Dendritic cell treated with granulocyte-macrophage colony-stimulating factor and Interleukin-4, amounts not matched to agents 40 ng/mL and 50 ng/mL, for 4 days (primary cell): Measurements from ENCODE around the gene NUBPL.
"Not testable (repeated sequence)": the region's sequence is repeated elsewhere in the genome, so short reads cannot be mapped to it uniquely, and the experiment has no call there.

Source experiments
- H3K27ac Mint-ChIP-seq: one replicate; pipeline ENCODE4 v1.8.0; 2022; ENCODE audit warnings: mild to moderate bottlenecking, mixed read lengths
- H3K27me3 Mint-ChIP-seq: one replicate; pipeline ENCODE4 v1.8.0; 2022; ENCODE audit warnings: mild to moderate bottlenecking, mixed read lengths
- H3K36me3 Mint-ChIP-seq: one replicate; pipeline ENCODE4 v1.8.0; 2022; ENCODE audit warnings: low read depth, mixed read lengths
- H3K4me1 Mint-ChIP-seq: one replicate; pipeline ENCODE4 v1.8.0; 2022; ENCODE audit warnings: low read depth, mixed read lengths
- H3K4me3 Mint-ChIP-seq: one replicate; pipeline ENCODE4 v1.8.0; 2022; ENCODE audit warnings: mild to moderate bottlenecking, moderate library complexity, mixed read lengths
- H3K9me3 Mint-ChIP-seq: one replicate; pipeline ENCODE4 v1.8.0; 2022; ENCODE audit warnings: mixed read lengths
- intact Hi-C: fragments of 100-400 bp; cut with micrococcal nuclease; formaldehyde crosslinking; loops from one replicate; pipeline ENCODE4 v1.15.0; 2022

Gene NUBPL

GRCh38 chr14:31751047-31751446 is 189.8 kb downstream of the NUBPL start:
- H3K4me1 Mint-ChIP-seq, H3K27ac Mint-ChIP-seq, H3K27me3 Mint-ChIP-seq, H3K4me3 Mint-ChIP-seq, H3K36me3 Mint-ChIP-seq, intact Hi-C loops: not testable (repeated sequence)
- peaks cover 73% of the 10 kb centered on the region for H3K9me3 Mint-ChIP-seq

- H3K4me3 Mint-ChIP-seq = no peak overlapping the region
- H3K36me3 Mint-ChIP-seq = no peaks in the 10 kb centered on the region
Observed at GRCh38 chr14:31752867-31753661, 191.9 kb downstream of the NUBPL start.

GRCh38 chr14:31758941-31759340 is 197.7 kb downstream of the NUBPL start:
- H3K4me3 Mint-ChIP-seq = no peak overlapping the region
- no peaks in the 10 kb centered on the region for H3K4me1 Mint-ChIP-seq
- intact Hi-C loops = no loop called here
- peaks cover 9% of the 10 kb centered on the region for H3K9me3 Mint-ChIP-seq
- no peaks in the 10 kb centered on the region for H3K36me3 Mint-ChIP-seq
- no peaks in the 10 kb centered on the region for H3K27me3 Mint-ChIP-seq
- H3K27ac Mint-ChIP-seq = no peak overlapping the region

More at GRCh38 chr14:31752867-31753661, 191.9 kb downstream of the NUBPL start:
- H3K4me1 Mint-ChIP-seq = no peaks in the 10 kb centered on the region
- H3K9me3 Mint-ChIP-seq = peaks cover 62% of the 10 kb centered on the region
- intact Hi-C loops = no loop called here
- no peaks in the 10 kb centered on the region for H3K27me3 Mint-ChIP-seq
- H3K27ac Mint-ChIP-seq = no peak overlapping the region

- no peaks in the 10 kb centered on the region for H3K4me1 Mint-ChIP-seq
- H3K27me3 Mint-ChIP-seq = no peaks in the 10 kb centered on the region
- peaks cover 9% of the 10 kb centered on the region for H3K9me3 Mint-ChIP-seq
- no peaks in the 10 kb centered on the region for H3K36me3 Mint-ChIP-seq
- intact Hi-C loops = no loop called here
- no peak overlapping the region for H3K4me3 Mint-ChIP-seq
- no peak overlapping the region for H3K27ac Mint-ChIP-seq
Observed at GRCh38 chr14:31760277-31760676, 199.1 kb downstream of the NUBPL start.

- no peaks in the 10 kb centered on the region for H3K36me3 Mint-ChIP-seq
- peaks cover 9% of the 10 kb centered on the region for H3K9me3 Mint-ChIP-seq
- H3K4me3 Mint-ChIP-seq = no peak overlapping the region
- intact Hi-C loops = no loop called here
- H3K4me1 Mint-ChIP-seq = no peaks in the 10 kb centered on the region
- H3K27ac Mint-ChIP-seq = no peak overlapping the region
- no peaks in the 10 kb centered on the region for H3K27me3 Mint-ChIP-seq
Observed at GRCh38 chr14:31761325-31761724, 200.1 kb downstream of the NUBPL start.

GRCh38 chr14:31763041-31763440 is 201.8 kb downstream of the NUBPL start:
- no peaks in the 10 kb centered on the region for H3K27me3 Mint-ChIP-seq

GRCh38 chr14:31766315-31766892 is 205.2 kb downstream of the NUBPL start:
- intact Hi-C loops = no loop called here
- Mint-ChIP-seq H3K4me1 (peaks cover 12% of the 10 kb centered on the region), H3K27me3 (no peaks in the 10 kb centered on the region), H3K9me3 (no peaks in the 10 kb centered on the region), H3K4me3 (no peak overlapping the region), H3K36me3 (no peaks in the 10 kb centered on the region), H3K27ac (no peak overlapping the region)

More at GRCh38 chr14:31763041-31763440, 201.8 kb downstream of the NUBPL start:
- Mint-ChIP-seq H3K4me1 (peaks cover 4% of the 10 kb centered on the region), H3K36me3 (no peaks in the 10 kb centered on the region), H3K9me3 (peaks cover under 1% of the 10 kb centered on the region), H3K4me3 (no peak overlapping the region), H3K27ac (no peak overlapping the region)
- intact Hi-C loops = no loop called here

- no peak overlapping the region for H3K4me3 Mint-ChIP-seq
- H3K27me3 Mint-ChIP-seq = no peaks in the 10 kb centered on the region
- H3K36me3 Mint-ChIP-seq = no peaks in the 10 kb centered on the region
- intact Hi-C loops = no loop called here
- no peaks in the 10 kb centered on the region for H3K9me3 Mint-ChIP-seq
- H3K27ac Mint-ChIP-seq = no peak overlapping the region
- H3K4me1 Mint-ChIP-seq = peaks cover 12% of the 10 kb centered on the region
Observed at GRCh38 chr14:31768355-31768754, 207.2 kb downstream of the NUBPL start.

- peaks cover 2% of the 10 kb centered on the region for H3K9me3 Mint-ChIP-seq
- intact Hi-C loops = no loop called here
- no peaks in the 10 kb centered on the region for H3K36me3 Mint-ChIP-seq
- no peak overlapping the region for H3K4me3 Mint-ChIP-seq
- H3K27me3 Mint-ChIP-seq = no peaks in the 10 kb centered on the region
- peaks cover 12% of the 10 kb centered on the region for H3K4me1 Mint-ChIP-seq
- no peak overlapping the region for H3K27ac Mint-ChIP-seq
Observed at GRCh38 chr14:31770271-31770670, 209.1 kb downstream of the NUBPL start.

GRCh38 chr14:31774567-31774966 is 213.4 kb downstream of the NUBPL start:
- intact Hi-C loops = no loop called here
- Mint-ChIP-seq H3K27me3 (no peaks in the 10 kb centered on the region), H3K36me3 (no peaks in the 10 kb centered on the region), H3K27ac (no peak overlapping the region), H3K4me1 (peaks cover 8% of the 10 kb centered on the region), H3K9me3 (peaks cover 9% of the 10 kb centered on the region), H3K4me3 (no peak overlapping the region)

- intact Hi-C loops = no loop called here
- no peaks in the 10 kb centered on the region for H3K4me1 Mint-ChIP-seq
- no peak overlapping the region for H3K4me3 Mint-ChIP-seq
- H3K36me3 Mint-ChIP-seq = no peaks in the 10 kb centered on the region
- H3K27ac Mint-ChIP-seq = no peak overlapping the region
- H3K27me3 Mint-ChIP-seq = no peaks in the 10 kb centered on the region
- H3K9me3 Mint-ChIP-seq = peaks cover 23% of the 10 kb centered on the region
Observed at GRCh38 chr14:31777312-31777711, 216.1 kb downstream of the NUBPL start.

- no peak overlapping the region for H3K27ac Mint-ChIP-seq
- no peaks in the 10 kb centered on the region for H3K4me1 Mint-ChIP-seq
- intact Hi-C loops = no loop called here
- H3K36me3 Mint-ChIP-seq = no peaks in the 10 kb centered on the region
- no peak overlapping the region for H3K4me3 Mint-ChIP-seq
- no peaks in the 10 kb centered on the region for H3K27me3 Mint-ChIP-seq
- peaks cover 14% of the 10 kb centered on the region for H3K9me3 Mint-ChIP-seq
Observed at GRCh38 chr14:31781578-31781977, 220.4 kb downstream of the NUBPL start.

GRCh38 chr14:31785574-31785973 is 224.4 kb downstream of the NUBPL start:
- Mint-ChIP-seq H3K4me1 (no peaks in the 10 kb centered on the region), H3K36me3 (no peaks in the 10 kb centered on the region), H3K27me3 (no peaks in the 10 kb centered on the region), H3K27ac (no peak overlapping the region), H3K4me3 (no peak overlapping the region), H3K9me3 (peaks cover 14% of the 10 kb centered on the region)
- intact Hi-C loops = no loop called here

- Mint-ChIP-seq H3K27me3 (no peaks in the 10 kb centered on the region), H3K27ac (no peak overlapping the region), H3K36me3 (no peaks in the 10 kb centered on the region), H3K9me3 (no peaks in the 10 kb centered on the region), H3K4me1 (no peaks in the 10 kb centered on the region), H3K4me3 (no peak overlapping the region)
- intact Hi-C loops = no loop called here
Observed at GRCh38 chr14:31787377-31787776, 226.2 kb downstream of the NUBPL start.

GRCh38 chr14:31788340-31788739 is 227.1 kb downstream of the NUBPL start:
- no peak overlapping the region for H3K27ac Mint-ChIP-seq
- intact Hi-C loops = no loop called here
- no peak overlapping the region for H3K4me3 Mint-ChIP-seq
- H3K27me3 Mint-ChIP-seq = no peaks in the 10 kb centered on the region
- no peaks in the 10 kb centered on the region for H3K4me1 Mint-ChIP-seq
- no peaks in the 10 kb centered on the region for H3K36me3 Mint-ChIP-seq
- H3K9me3 Mint-ChIP-seq = no peaks in the 10 kb centered on the region
